ENCODE data around the gene RSBN1L. TPM values are rescaled to one million over a fixed set of nuclear protein-coding genes. Genes with fewer than 3 reads are reported as not detected.

RSBN1L gene
- total RNA-seq, 1 experiment from 2014 or later: 15.5 TPM

DNA sequence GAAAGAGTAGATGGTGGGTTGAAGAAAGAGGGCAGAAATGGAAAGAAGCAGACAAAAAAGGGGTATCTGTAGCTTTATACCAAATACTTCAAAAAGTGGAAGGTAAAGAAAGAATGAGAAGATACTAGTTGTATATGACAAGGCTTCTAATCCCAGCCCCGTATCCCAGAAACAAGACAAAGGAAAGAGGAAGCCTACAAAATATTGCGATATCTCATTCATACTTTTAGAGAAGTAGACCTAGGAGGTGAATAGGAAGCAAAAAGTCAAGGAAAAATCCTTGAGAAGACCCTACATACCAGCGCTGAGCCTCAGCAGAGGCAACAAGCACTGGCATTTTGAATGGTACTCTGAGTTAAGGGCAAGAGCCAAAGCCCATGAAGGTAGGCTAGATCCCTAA lies 128.9 kb downstream of the RSBN1L start:
- Histone ChIP-seq H3K79me2 (ENCODE audit: insufficient read depth, low read length) (peaks cover 26% of the 10 kb centered on the region), H3K4me1 (ENCODE audit: control insufficient read depth in 1 of 2, insufficient read depth in 2 of 2, low read length in 2 of 2) (no peaks in the 10 kb centered on the region), H3K9me3 (ENCODE audit: control insufficient read depth in 1 of 2, insufficient read depth in 1 of 2, low read depth in 1 of 2, low read length in 2 of 2) (peaks cover 7 to 15% of the 10 kb centered on the region in 2 experiments; a peak in 3 of 4 replicates), H3K4me2 (ENCODE audit: low read length) (no peak overlapping the region), H3K4me3 (replicated peaks in 1 of 2; ENCODE audit: low read depth in 1 of 2, low read length in 2 of 2) (no peak overlapping the region), H3K36me3 (ENCODE audit: control insufficient read depth in 1 of 2, insufficient read depth in 2 of 2, low read length in 2 of 2) (no peaks in the 10 kb centered on the region), H3K27ac (ENCODE audit: low read depth, low read length) (no peak overlapping the region), H3K9ac (ENCODE audit: low read length) (no peak overlapping the region), H4K20me1 (ENCODE audit: insufficient read depth) (no peaks in the 10 kb centered on the region), H3K9me2 (ENCODE audit: insufficient read depth) (no peaks in the 10 kb centered on the region), H3K27me3 (ENCODE audit: insufficient read depth, low read length) (no peaks in the 10 kb centered on the region), H2AFZ (ENCODE audit: low read depth, low read length, poor library complexity, severe bottlenecking) (no peak overlapping the region)
- TF ChIP-seq ELF1 (IDR thresholded peaks at IDR 0.05; ENCODE audit: borderline replicate concordance, low read depth) (no peak), POLR2AphosphoS5 (IDR thresholded peaks at IDR 0.05; ENCODE audit: low read depth, low read length) (no peak), EGR1 (IDR thresholded peaks at IDR 0.05; ENCODE audit: low read depth) (no peak), EZH2 (IDR thresholded peaks at IDR 0.05) (no peak), EZH2phosphoT487 (IDR thresholded peaks at IDR 0.05; ENCODE audit: borderline replicate concordance) (no peak), TCF7L2 (IDR thresholded peaks at IDR 0.05; ENCODE audit: borderline replicate concordance, extremely low read depth, insufficient read depth, insufficient read length) (no peak), POLR2A (IDR thresholded peaks at IDR 0.05; ENCODE audit: borderline replicate concordance, extremely low read depth, insufficient read depth, insufficient read length) (no peak), CEBPB (IDR thresholded peaks at IDR 0.05; ENCODE audit: low read depth) (no peak), YY1 (IDR thresholded peaks at IDR 0.05; ENCODE audit: extremely low read depth, insufficient replicate concordance, low read depth, low read length) (no peak), SIN3A (IDR thresholded peaks at IDR 0.05; ENCODE audit: low read depth) (no peak), ZNF274 (IDR thresholded peaks at IDR 0.05; ENCODE audit: low read depth, low read length) (no peak), RAD21 (IDR thresholded peaks at IDR 0.05; ENCODE audit: low read depth) (no peak), CBX3 (IDR thresholded peaks at IDR 0.05; ENCODE audit: low read depth) (no peak), ZFX (IDR thresholded peaks at IDR 0.05) (no peak), JUND (IDR thresholded peaks at IDR 0.05) (no peak), SP1 (IDR thresholded peaks at IDR 0.05; ENCODE audit: low read depth) (no peak)
- TF ChIP-seq, protein P1, sequence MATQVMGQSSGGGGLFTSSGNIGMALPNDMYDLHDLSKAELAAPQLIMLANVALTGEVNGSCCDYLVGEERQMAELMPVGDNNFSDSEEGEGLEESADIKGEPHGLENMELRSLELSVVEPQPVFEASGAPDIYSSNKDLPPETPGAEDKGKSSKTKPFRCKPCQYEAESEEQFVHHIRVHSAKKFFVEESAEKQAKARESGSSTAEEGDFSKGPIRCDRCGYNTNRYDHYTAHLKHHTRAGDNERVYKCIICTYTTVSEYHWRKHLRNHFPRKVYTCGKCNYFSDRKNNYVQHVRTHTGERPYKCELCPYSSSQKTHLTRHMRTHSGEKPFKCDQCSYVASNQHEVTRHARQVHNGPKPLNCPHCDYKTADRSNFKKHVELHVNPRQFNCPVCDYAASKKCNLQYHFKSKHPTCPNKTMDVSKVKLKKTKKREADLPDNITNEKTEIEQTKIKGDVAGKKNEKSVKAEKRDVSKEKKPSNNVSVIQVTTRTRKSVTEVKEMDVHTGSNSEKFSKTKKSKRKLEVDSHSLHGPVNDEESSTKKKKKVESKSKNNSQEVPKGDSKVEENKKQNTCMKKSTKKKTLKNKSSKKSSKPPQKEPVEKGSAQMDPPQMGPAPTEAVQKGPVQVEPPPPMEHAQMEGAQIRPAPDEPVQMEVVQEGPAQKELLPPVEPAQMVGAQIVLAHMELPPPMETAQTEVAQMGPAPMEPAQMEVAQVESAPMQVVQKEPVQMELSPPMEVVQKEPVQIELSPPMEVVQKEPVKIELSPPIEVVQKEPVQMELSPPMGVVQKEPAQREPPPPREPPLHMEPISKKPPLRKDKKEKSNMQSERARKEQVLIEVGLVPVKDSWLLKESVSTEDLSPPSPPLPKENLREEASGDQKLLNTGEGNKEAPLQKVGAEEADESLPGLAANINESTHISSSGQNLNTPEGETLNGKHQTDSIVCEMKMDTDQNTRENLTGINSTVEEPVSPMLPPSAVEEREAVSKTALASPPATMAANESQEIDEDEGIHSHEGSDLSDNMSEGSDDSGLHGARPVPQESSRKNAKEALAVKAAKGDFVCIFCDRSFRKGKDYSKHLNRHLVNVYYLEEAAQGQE (IDR thresholded peaks at IDR 0.05; ENCODE audit: low read depth): no peak
- TF ChIP-seq, protein P2, sequence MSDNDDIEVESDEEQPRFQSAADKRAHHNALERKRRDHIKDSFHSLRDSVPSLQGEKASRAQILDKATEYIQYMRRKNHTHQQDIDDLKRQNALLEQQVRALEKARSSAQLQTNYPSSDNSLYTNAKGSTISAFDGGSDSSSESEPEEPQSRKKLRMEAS (IDR thresholded peaks at IDR 0.05): no peak
- TF ChIP-seq, protein P3, sequence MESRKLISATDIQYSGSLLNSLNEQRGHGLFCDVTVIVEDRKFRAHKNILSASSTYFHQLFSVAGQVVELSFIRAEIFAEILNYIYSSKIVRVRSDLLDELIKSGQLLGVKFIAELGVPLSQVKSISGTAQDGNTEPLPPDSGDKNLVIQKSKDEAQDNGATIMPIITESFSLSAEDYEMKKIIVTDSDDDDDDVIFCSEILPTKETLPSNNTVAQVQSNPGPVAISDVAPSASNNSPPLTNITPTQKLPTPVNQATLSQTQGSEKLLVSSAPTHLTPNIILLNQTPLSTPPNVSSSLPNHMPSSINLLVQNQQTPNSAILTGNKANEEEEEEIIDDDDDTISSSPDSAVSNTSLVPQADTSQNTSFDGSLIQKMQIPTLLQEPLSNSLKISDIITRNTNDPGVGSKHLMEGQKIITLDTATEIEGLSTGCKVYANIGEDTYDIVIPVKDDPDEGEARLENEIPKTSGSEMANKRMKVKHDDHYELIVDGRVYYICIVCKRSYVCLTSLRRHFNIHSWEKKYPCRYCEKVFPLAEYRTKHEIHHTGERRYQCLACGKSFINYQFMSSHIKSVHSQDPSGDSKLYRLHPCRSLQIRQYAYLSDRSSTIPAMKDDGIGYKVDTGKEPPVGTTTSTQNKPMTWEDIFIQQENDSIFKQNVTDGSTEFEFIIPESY (IDR thresholded peaks at IDR 0.05; ENCODE audit: extremely low read depth, insufficient replicate concordance, low read length): no peak
- TF ChIP-seq, protein P4, sequence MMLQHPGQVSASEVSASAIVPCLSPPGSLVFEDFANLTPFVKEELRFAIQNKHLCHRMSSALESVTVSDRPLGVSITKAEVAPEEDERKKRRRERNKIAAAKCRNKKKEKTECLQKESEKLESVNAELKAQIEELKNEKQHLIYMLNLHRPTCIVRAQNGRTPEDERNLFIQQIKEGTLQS (IDR thresholded peaks at IDR 0.05): no peak
- intact Hi-C loops (cut with micrococcal nuclease): no loop called here
- ChIA-PET RAD21 (ENCODE audit: low non-redundant PET in 1 of 2, low total read pairs in 2 of 2, uncharacterized antibody in 2 of 2, unreplicated experiment in 2 of 2) (no interaction called here), POLR2A (no interaction called here), CTCF (no interaction called here)
- BruUV-seq (replicated peaks): no TSS peak
- DNase-seq (ENCODE audit: low read depth, low spot score) (no peak), ATAC-seq (no peak)

Data from HCT116 (cell line).